ENCODE results near the gene TNP2. TPM values are rescaled to one million over a fixed set of nuclear protein-coding genes. Genes with fewer than 3 reads are reported as not detected.

TNP2 gene
- total and polyA plus RNA-seq, 2 donors = not detected

GRCh38 chr16:11262915-11263314 is 6.2 kb downstream of the TNP2 start:
- DNase-seq (ENCODE audit: extremely low spot score) = no peak
- Histone ChIP-seq H3K4me1 (ENCODE audit: insufficient read depth) (no peaks in the 10 kb centered on the region), H3K36me3 (ENCODE audit: insufficient read depth) (no peaks in the 10 kb centered on the region), H3K4me3 (ENCODE audit: low read depth, low read length) (no peak overlapping the region), H3K27ac (ENCODE audit: low read depth) (no peak overlapping the region)
- 87% methylated on average over 8 of the region's 8 CpGs for WGBS

- WGBS = 81% methylated on average over 3 of the region's 3 CpGs
- no peak for DNase-seq (ENCODE audit: extremely low spot score)
- H3K36me3 ChIP-seq (ENCODE audit: insufficient read depth) = no peaks in the 10 kb centered on the region
- H3K4me1 ChIP-seq (ENCODE audit: insufficient read depth) = no peaks in the 10 kb centered on the region
- no peak overlapping the region for H3K4me3 ChIP-seq (ENCODE audit: low read depth, low read length)
- H3K27ac ChIP-seq (ENCODE audit: low read depth) = no peak overlapping the region
Observed at GRCh38 chr16:11260596-11260966, 8.5 kb downstream of the TNP2 start.

GRCh38 chr16:11259655-11260595 is 9.2 kb downstream of the TNP2 start:
- Histone ChIP-seq H3K36me3 (ENCODE audit: insufficient read depth) (no peaks in the 10 kb centered on the region), H3K4me3 (ENCODE audit: low read depth, low read length) (no peak overlapping the region), H3K27ac (ENCODE audit: low read depth) (no peak overlapping the region), H3K4me1 (ENCODE audit: insufficient read depth) (no peaks in the 10 kb centered on the region)
- no peak for DNase-seq (ENCODE audit: extremely low spot score)
- WGBS = 94% methylated on average over 12 of the region's 12 CpGs

GRCh38 chr16:11258553-11259492 is 10.3 kb downstream of the TNP2 start:
- no peak overlapping the region for H3K4me3 ChIP-seq (ENCODE audit: low read depth, low read length)
- H3K4me1 ChIP-seq (ENCODE audit: insufficient read depth) = no peaks in the 10 kb centered on the region
- no peak overlapping the region for H3K27ac ChIP-seq (ENCODE audit: low read depth)
- WGBS = 52% methylated on average over 15 of the region's 15 CpGs
- no peak for DNase-seq (ENCODE audit: extremely low spot score)
- H3K36me3 ChIP-seq (ENCODE audit: insufficient read depth) = no peaks in the 10 kb centered on the region

GRCh38 chr16:11257131-11257938 is 11.8 kb downstream of the TNP2 start:
- Histone ChIP-seq H3K36me3 (ENCODE audit: insufficient read depth) (no peaks in the 10 kb centered on the region), H3K4me1 (ENCODE audit: insufficient read depth) (no peaks in the 10 kb centered on the region), H3K4me3 (ENCODE audit: low read depth, low read length) (no peak overlapping the region), H3K27ac (ENCODE audit: low read depth) (no peak overlapping the region)
- peak; percentile 49 for DNase-seq (ENCODE audit: extremely low spot score)
- WGBS = 28% methylated on average over 21 of the region's 21 CpGs

- no peak for DNase-seq (ENCODE audit: extremely low spot score)
- no peaks in the 10 kb centered on the region for H3K4me1 ChIP-seq (ENCODE audit: insufficient read depth)
- WGBS = under 1% methylated on average over 32 of the region's 32 CpGs
- H3K36me3 ChIP-seq (ENCODE audit: insufficient read depth) = no peaks in the 10 kb centered on the region
- H3K27ac ChIP-seq (ENCODE audit: low read depth) = peak overlapping the region; percentile 98
- peak overlapping the region; percentile 80 for H3K4me3 ChIP-seq (ENCODE audit: low read depth, low read length)
Observed at GRCh38 chr16:11256661-11257130, 12.4 kb downstream of the TNP2 start.

- WGBS = under 1% methylated on average over 100 of the region's 100 CpGs
- peak within 1 kb of the TSS; percentile 80 for H3K4me3 ChIP-seq (ENCODE audit: low read depth, low read length)
- DNase-seq (ENCODE audit: extremely low spot score) = peak; percentile 60
- no peaks in the 10 kb centered on the region for H3K36me3 ChIP-seq (ENCODE audit: insufficient read depth)
- peak within 1 kb of the TSS; percentile 98 for H3K27ac ChIP-seq (ENCODE audit: low read depth)
- no peaks in the 10 kb centered on the region for H3K4me1 ChIP-seq (ENCODE audit: insufficient read depth)
Observed at GRCh38 chr16:11255737-11256660, 13.1 kb downstream of the TNP2 start, which contains the start of gene SOCS1. SOCS1 (minus strand) TSS chr16:11256204; CDS start chr16:11255478, 726 bp downstream.

- Histone ChIP-seq H3K4me3 (ENCODE audit: low read depth, low read length) (peak overlapping the region; percentile 80), H3K36me3 (ENCODE audit: insufficient read depth) (no peaks in the 10 kb centered on the region), H3K4me1 (ENCODE audit: insufficient read depth) (no peaks in the 10 kb centered on the region), H3K27ac (ENCODE audit: low read depth) (peak overlapping the region; percentile 54)
- WGBS = 1% methylated on average over 105 of the region's 105 CpGs
- DNase-seq (ENCODE audit: extremely low spot score) = no peak
Observed at GRCh38 chr16:11254913-11255736, 14.0 kb downstream of the TNP2 start.

GRCh38 chr16:11253995-11254912 is 14.9 kb downstream of the TNP2 start:
- Histone ChIP-seq H3K4me1 (ENCODE audit: insufficient read depth) (no peaks in the 10 kb centered on the region), H3K4me3 (ENCODE audit: low read depth, low read length) (peak overlapping the region; percentile 80), H3K27ac (ENCODE audit: low read depth) (peak overlapping the region; percentile 54), H3K36me3 (ENCODE audit: insufficient read depth) (no peaks in the 10 kb centered on the region)
- WGBS = 35% methylated on average over 29 of the region's 29 CpGs
- no peak for DNase-seq (ENCODE audit: extremely low spot score)

GRCh38 chr16:11253009-11253994 is 15.8 kb downstream of the TNP2 start:
- no peak for DNase-seq (ENCODE audit: extremely low spot score)
- H3K36me3 ChIP-seq (ENCODE audit: insufficient read depth) = no peaks in the 10 kb centered on the region
- no peaks in the 10 kb centered on the region for H3K4me1 ChIP-seq (ENCODE audit: insufficient read depth)
- H3K4me3 ChIP-seq (ENCODE audit: low read depth, low read length) = peak overlapping the region; percentile 80
- WGBS = 71% methylated on average over 5 of the region's 5 CpGs
- H3K27ac ChIP-seq (ENCODE audit: low read depth) = no peak overlapping the region
